MM.1S (cell line): ENCODE data around the gene GLCCI1.
"Not testable (repeated sequence)": the region's sequence is repeated elsewhere in the genome, so short reads cannot be mapped to it uniquely, and the experiment has no call there.

Experiments
- DNase-seq: peaks from one replicate; pipeline ENCODE4 v3.0.0-alpha.2; 2015
- H2AFZ ChIP-seq: fragments of 300-600 bp; sonication (generic); 2 replicates; pipeline ENCODE4 v1.6.0; 2016; ENCODE audit warnings: antibody characterized with exemption, low read length
- H3F3A ChIP-seq: fragments of 300-600 bp; sonication (generic); 2 replicates; pipeline ENCODE4 v1.6.1; 2016; ENCODE audit warnings: mild to moderate bottlenecking, antibody characterized with exemption, low read length, moderate library complexity, mixed read lengths; ENCODE audit not compliant: insufficient read depth
- H3K27ac ChIP-seq: fragments of 300-600 bp; sonication (generic); 2 replicates; pipeline ENCODE4 v1.5.1; 2016; ENCODE audit warnings: mild to moderate bottlenecking, low read length
- H3K27me3 ChIP-seq: fragments of 300-600 bp; sonication (generic); replicated peaks from 2 replicates; pipeline ENCODE4 v1.6.0; 2016; ENCODE audit warnings: low read length; ENCODE audit not compliant: insufficient read depth
- H3K36me3 ChIP-seq: fragments of 300-600 bp; sonication (generic); replicated peaks from 2 replicates; pipeline ENCODE4 v1.6.1; 2016; ENCODE audit warnings: mild to moderate bottlenecking, low read length, mixed read lengths; ENCODE audit not compliant: insufficient read depth
- H3K4me1 ChIP-seq: fragments of 300-600 bp; sonication (generic); 2 replicates; pipeline ENCODE4 v1.6.1; 2016; ENCODE audit warnings: low read length, mixed read lengths
- H3K4me2 ChIP-seq: fragments of 300-600 bp; sonication (generic); 2 replicates; pipeline ENCODE4 v1.6.0; 2016; ENCODE audit warnings: low read depth, low read length
- H3K4me3 ChIP-seq: fragments of 300-600 bp; sonication (generic); 2 replicates; pipeline ENCODE4 v1.5.1; 2016; ENCODE audit warnings: low read length, mixed read lengths
- H3K79me2 ChIP-seq: fragments of 300-600 bp; sonication (generic); 2 replicates; pipeline ENCODE4 v1.6.1; 2016; ENCODE audit warnings: mixed run types, low read length, mixed read lengths
- H3K9ac ChIP-seq: fragments of 300-600 bp; sonication (generic); 2 replicates; pipeline ENCODE4 v1.6.1; 2016; ENCODE audit warnings: low read length, mixed read lengths
- H3K9me2 ChIP-seq: fragments of 300-600 bp; sonication (generic); replicated peaks from 2 replicates; pipeline ENCODE4 v1.6.1; 2016; ENCODE audit warnings: mild to moderate bottlenecking, low read length, mixed read lengths; ENCODE audit not compliant: insufficient read depth
- H3K9me3 ChIP-seq: fragments of 300-600 bp; sonication (generic); replicated peaks from 2 replicates; pipeline ENCODE4 v1.6.1; 2016; ENCODE audit warnings: mild to moderate bottlenecking, low read length, mixed read lengths; ENCODE audit not compliant: insufficient read depth
- H4K20me1 ChIP-seq: fragments of 300-600 bp; sonication (generic); 2 replicates; pipeline ENCODE4 v1.6.1; 2016; ENCODE audit warnings: mild to moderate bottlenecking, low read length, moderate library complexity, mixed read lengths; ENCODE audit not compliant: insufficient read depth
- EZH2 ChIP-seq: fragments of 300-600 bp; sonication (generic); optimal IDR thresholded peaks from 2 replicates; pipeline ENCODE3; 2017; ENCODE audit warnings: low read depth, mild to moderate bottlenecking, antibody characterized with exemption, low read length, mixed read lengths
- EZH2phosphoT487 ChIP-seq: fragments of 300-600 bp; sonication (generic); IDR thresholded peaks from 2 replicates; pipeline ENCODE4 v1.6.1; 2018; ENCODE audit warnings: antibody characterized with exemption, low read length
- TF ChIP-seq, protein P1 (sequence below): fragments of 300-600 bp; sonication (generic); IDR thresholded peaks from 2 replicates; pipeline ENCODE4 v1.5.1; 2016; ENCODE audit warnings: antibody characterized with exemption, low read length, mixed read lengths

Gene GLCCI1

GRCh38 chr7:7990441-7990761, 21.8 kb downstream of the GLCCI1 start:
- H3K9ac ChIP-seq: no peak overlapping the region
- H3K4me1 ChIP-seq: peaks cover 13% of the 10 kb centered on the region; the same call in 1 of the 2 replicates
- peaks cover 100% of the 10 kb centered on the region for H3K79me2 ChIP-seq
- no peak overlapping the region for H3K27ac ChIP-seq
- no peaks in the 10 kb centered on the region for H3K36me3 ChIP-seq
- H3F3A ChIP-seq: 0 out of 2 replicates have a peak, but pooled peaks cover 5% of the 10 kb centered on the region
- no peak overlapping the region for H3K4me3 ChIP-seq
- no peaks in the 10 kb centered on the region for H3K9me3 ChIP-seq
- no peak overlapping the region for H2AFZ ChIP-seq
- no peaks in the 10 kb centered on the region for H3K27me3 ChIP-seq
- H4K20me1 ChIP-seq: 0 out of 2 replicates have a peak, but pooled peaks cover 7% of the 10 kb centered on the region
- no peak overlapping the region for H3K4me2 ChIP-seq
- no peak for DNase-seq
- H3K9me2 ChIP-seq: no peaks in the 10 kb centered on the region
- TF ChIP-seq, protein P1, sequence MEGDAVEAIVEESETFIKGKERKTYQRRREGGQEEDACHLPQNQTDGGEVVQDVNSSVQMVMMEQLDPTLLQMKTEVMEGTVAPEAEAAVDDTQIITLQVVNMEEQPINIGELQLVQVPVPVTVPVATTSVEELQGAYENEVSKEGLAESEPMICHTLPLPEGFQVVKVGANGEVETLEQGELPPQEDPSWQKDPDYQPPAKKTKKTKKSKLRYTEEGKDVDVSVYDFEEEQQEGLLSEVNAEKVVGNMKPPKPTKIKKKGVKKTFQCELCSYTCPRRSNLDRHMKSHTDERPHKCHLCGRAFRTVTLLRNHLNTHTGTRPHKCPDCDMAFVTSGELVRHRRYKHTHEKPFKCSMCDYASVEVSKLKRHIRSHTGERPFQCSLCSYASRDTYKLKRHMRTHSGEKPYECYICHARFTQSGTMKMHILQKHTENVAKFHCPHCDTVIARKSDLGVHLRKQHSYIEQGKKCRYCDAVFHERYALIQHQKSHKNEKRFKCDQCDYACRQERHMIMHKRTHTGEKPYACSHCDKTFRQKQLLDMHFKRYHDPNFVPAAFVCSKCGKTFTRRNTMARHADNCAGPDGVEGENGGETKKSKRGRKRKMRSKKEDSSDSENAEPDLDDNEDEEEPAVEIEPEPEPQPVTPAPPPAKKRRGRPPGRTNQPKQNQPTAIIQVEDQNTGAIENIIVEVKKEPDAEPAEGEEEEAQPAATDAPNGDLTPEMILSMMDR: no peak
- TF ChIP-seq EZH2phosphoT487 (no peak), EZH2 (no peak)

DNA sequence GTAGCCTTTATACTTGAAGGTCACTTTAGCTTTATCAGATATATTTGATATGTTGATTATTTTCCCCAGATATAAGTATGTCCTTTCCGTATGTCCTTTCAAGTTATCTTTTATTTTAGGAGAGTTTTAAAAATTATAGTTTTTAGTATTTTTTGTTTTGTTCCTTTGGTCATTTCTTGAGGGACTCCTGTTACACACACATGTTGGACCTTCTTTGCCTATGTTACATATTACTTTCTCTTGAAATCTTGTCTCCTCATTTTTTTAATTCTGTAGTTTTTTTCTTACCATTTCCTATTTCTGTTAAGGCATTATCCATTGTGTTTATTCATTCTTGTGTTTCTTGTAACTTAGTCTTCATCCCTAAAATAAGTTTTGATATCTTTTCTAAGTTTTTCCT, 23.9 kb downstream of the GLCCI1 start:
- DNase-seq: no peak
- Histone ChIP-seq H3K9me2 (no peaks in the 10 kb centered on the region), H3K4me2 (no peak overlapping the region), H3K9ac (no peak overlapping the region), H4K20me1 (0 out of 2 replicates have a peak, but pooled peaks cover 5% of the 10 kb centered on the region), H3F3A (peaks cover 17% of the 10 kb centered on the region; the same call in 1 of the 2 replicates), H3K27ac (no peak overlapping the region), H3K79me2 (peaks cover 96% of the 10 kb centered on the region), H3K9me3 (no peaks in the 10 kb centered on the region), H2AFZ (no peak overlapping the region), H3K4me1 (peaks cover 24% of the 10 kb centered on the region), H3K4me3 (no peak overlapping the region), H3K27me3 (no peaks in the 10 kb centered on the region), H3K36me3 (no peaks in the 10 kb centered on the region)
- TF ChIP-seq, protein P1: no peak
- TF ChIP-seq EZH2phosphoT487 (no peak), EZH2 (no peak)

DNA sequence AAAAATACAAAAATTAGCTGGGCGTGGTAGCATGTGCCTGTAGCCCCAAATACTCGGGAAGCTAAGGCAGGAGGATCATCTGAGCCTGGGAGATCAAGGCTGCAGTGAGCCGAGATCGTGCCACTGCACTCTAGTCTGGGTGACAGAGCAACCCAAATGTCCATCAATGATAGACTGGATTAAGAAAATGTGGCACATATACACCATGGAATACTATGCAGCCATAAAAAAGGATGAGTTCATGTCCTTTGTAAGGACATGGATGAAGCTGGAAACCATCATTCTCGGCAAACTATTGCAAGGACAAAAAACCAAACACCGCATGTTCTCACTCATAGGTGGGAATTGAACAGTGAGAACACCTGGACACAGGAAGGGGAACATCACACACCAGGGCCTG, 26.8 kb downstream of the GLCCI1 start:
- H3K9me2 ChIP-seq, H2AFZ ChIP-seq, H3K4me3 ChIP-seq, H3K9me3 ChIP-seq, H3K4me2 ChIP-seq, H3K27ac ChIP-seq, H3K36me3 ChIP-seq, H3K9ac ChIP-seq, H4K20me1 ChIP-seq, DNase-seq, H3K27me3 ChIP-seq: not testable (repeated sequence)
- Histone ChIP-seq H3F3A (peaks cover 12% of the 10 kb centered on the region; the same call in 1 of the 2 replicates), H3K79me2 (peaks cover 94% of the 10 kb centered on the region), H3K4me1 (peaks cover 11% of the 10 kb centered on the region)

GRCh38 chr7:7996568-7996967, 28.0 kb downstream of the GLCCI1 start:
- Histone ChIP-seq H3K9ac (no peak overlapping the region), H3F3A (peaks cover 12% of the 10 kb centered on the region; the same call in 1 of the 2 replicates), H3K4me3 (no peak overlapping the region), H3K9me2 (no peaks in the 10 kb centered on the region), H3K36me3 (no peaks in the 10 kb centered on the region), H3K4me2 (0 out of 2 replicates have a peak overlapping the region, but pooled peaks have one; percentile 3), H3K27me3 (no peaks in the 10 kb centered on the region), H4K20me1 (no peaks in the 10 kb centered on the region), H3K27ac (peak overlapping the region; percentile 34; the same call in 1 of the 2 replicates), H2AFZ (no peak overlapping the region), H3K79me2 (peaks cover 90% of the 10 kb centered on the region), H3K9me3 (no peaks in the 10 kb centered on the region), H3K4me1 (peaks cover 11% of the 10 kb centered on the region)
- TF ChIP-seq EZH2: no peak
- TF ChIP-seq EZH2phosphoT487: no peak
- TF ChIP-seq, protein P1: no peak
- peak; percentile 45 for DNase-seq
